Measurements from ENCODE around the gene PKD1. TPM values are rescaled to one million over a fixed set of nuclear protein-coding genes. Genes with fewer than 3 reads are reported as not detected.

The PKD1 gene
- total RNA-seq, 1 experiment from 2014 or later: 137 TPM

DNA sequence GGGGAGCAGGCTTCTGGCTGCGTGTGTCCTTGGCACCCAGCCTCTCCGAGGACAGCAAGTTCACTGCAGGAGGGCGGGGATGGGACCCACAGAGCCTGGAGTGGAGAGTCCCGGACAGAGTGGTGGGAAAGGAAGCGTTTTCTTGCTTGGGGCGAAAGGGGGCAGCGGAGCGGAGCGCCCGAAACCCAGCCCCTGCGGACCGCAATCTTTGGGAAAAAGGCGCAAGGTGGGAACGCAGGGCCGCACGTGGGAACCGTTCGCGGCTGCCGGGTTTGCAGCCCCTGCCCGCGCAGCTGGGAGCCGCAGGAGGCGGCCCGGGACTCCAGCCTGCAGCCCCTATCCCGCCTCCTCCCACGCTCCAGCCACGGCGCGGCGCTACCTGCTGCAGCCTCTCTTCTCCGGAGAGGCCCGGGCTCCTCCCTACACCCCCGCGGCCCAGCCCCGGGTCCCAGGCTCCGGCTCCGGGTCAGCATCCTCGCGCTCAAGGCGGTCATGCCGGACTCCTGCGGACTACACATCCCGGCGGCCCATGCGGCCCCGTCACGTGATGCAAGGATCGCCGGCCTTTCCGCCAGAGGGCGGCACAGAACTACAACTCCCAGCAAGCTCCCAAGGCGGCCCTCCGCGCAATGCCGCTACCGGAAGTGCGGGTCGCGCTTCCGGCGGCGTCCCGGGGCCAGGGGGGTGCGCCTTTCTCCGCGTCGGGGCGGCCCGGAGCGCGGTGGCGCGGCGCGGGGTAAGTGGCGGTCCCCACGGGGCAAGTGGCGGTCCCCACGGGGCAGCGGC, 88.2 kb downstream of the PKD1 start, which contains the start of the genes NTHL1 and TSC2 (continued):
- TF ChIP-seq, protein P1, sequence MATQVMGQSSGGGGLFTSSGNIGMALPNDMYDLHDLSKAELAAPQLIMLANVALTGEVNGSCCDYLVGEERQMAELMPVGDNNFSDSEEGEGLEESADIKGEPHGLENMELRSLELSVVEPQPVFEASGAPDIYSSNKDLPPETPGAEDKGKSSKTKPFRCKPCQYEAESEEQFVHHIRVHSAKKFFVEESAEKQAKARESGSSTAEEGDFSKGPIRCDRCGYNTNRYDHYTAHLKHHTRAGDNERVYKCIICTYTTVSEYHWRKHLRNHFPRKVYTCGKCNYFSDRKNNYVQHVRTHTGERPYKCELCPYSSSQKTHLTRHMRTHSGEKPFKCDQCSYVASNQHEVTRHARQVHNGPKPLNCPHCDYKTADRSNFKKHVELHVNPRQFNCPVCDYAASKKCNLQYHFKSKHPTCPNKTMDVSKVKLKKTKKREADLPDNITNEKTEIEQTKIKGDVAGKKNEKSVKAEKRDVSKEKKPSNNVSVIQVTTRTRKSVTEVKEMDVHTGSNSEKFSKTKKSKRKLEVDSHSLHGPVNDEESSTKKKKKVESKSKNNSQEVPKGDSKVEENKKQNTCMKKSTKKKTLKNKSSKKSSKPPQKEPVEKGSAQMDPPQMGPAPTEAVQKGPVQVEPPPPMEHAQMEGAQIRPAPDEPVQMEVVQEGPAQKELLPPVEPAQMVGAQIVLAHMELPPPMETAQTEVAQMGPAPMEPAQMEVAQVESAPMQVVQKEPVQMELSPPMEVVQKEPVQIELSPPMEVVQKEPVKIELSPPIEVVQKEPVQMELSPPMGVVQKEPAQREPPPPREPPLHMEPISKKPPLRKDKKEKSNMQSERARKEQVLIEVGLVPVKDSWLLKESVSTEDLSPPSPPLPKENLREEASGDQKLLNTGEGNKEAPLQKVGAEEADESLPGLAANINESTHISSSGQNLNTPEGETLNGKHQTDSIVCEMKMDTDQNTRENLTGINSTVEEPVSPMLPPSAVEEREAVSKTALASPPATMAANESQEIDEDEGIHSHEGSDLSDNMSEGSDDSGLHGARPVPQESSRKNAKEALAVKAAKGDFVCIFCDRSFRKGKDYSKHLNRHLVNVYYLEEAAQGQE (IDR thresholded peaks at IDR 0.05; ENCODE audit: low read depth): no peak
- TF ChIP-seq FOSL1 (IDR thresholded peaks at IDR 0.05; ENCODE audit: low read depth) (no peak), EZH2 (IDR thresholded peaks at IDR 0.05) (no peak)

DNA sequence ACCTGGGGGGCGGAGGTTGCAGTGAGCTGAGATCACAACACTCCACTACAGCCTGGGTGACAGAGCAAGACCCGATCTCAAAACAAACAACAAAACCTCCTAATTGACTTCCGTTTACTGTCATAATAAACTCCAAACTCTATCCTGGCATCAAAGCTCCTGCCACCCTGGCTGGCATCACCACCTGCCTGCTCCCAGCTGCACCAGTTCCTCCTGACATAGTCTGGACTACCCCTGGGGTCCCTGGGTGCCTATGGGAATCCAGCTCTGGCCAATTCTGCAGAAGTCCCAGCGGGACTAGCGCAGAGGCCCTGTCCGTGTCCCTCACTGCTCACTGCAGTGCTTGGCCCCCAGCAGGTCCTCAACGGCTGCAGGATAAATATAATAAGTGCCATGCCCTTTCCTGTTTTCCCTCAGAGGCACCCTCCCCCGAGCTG, 88.8 kb downstream of the PKD1 start:
- Histone ChIP-seq H3K36me3 (ENCODE audit: control insufficient read depth in 1 of 2, insufficient read depth in 2 of 2, low read length in 2 of 2) (peaks cover 0 to 3% of the 10 kb centered on the region in 2 experiments; a peak in 1 of 4 replicates), H3K9ac (ENCODE audit: low read length) (peak overlapping the region; percentile 77), H3K9me3 (ENCODE audit: control insufficient read depth in 1 of 2, insufficient read depth in 1 of 2, low read depth in 1 of 2, low read length in 2 of 2) (no peaks in the 10 kb centered on the region), H3K4me3 (replicated peaks in 1 of 2; ENCODE audit: low read depth in 1 of 2, low read length in 2 of 2) (peak overlapping the region; percentile 64 to 88), H3K79me2 (ENCODE audit: insufficient read depth, low read length) (peaks cover 11% of the 10 kb centered on the region; the same call in 1 of the 2 replicates), H3K4me1 (ENCODE audit: control insufficient read depth in 1 of 2, insufficient read depth in 2 of 2, low read length in 2 of 2) (peaks cover 8 to 40% of the 10 kb centered on the region in 2 experiments; a peak in 3 of 4 replicates), H4K20me1 (ENCODE audit: insufficient read depth) (no peaks in the 10 kb centered on the region), H3K27me3 (ENCODE audit: insufficient read depth, low read length) (no peaks in the 10 kb centered on the region), H3K27ac (ENCODE audit: low read depth, low read length) (peak overlapping the region; percentile 71), H3K9me2 (ENCODE audit: insufficient read depth) (no peaks in the 10 kb centered on the region), H3K4me2 (ENCODE audit: low read length) (peak overlapping the region; percentile 82), H2AFZ (ENCODE audit: low read depth, low read length, poor library complexity, severe bottlenecking) (no peak overlapping the region)
- no peak for DNase-seq (ENCODE audit: low read depth, low spot score)
- TF ChIP-seq EGR1 (IDR thresholded peaks at IDR 0.05; ENCODE audit: low read depth) (no peak), POLR2A (IDR thresholded peaks at IDR 0.05; ENCODE audit: borderline replicate concordance, extremely low read depth, insufficient read depth, insufficient read length) (no peak), ZNF274 (IDR thresholded peaks at IDR 0.05; ENCODE audit: low read depth, low read length) (no peak), JUND (IDR thresholded peaks at IDR 0.05) (no peak)
- intact Hi-C loops (cut with micrococcal nuclease): loop anchor here (5.0 kb wide), 1 partner anchor 95 kb away; no protein-coding TSS in a partner anchor
- ChIA-PET RAD21 (ENCODE audit: low non-redundant PET in 1 of 2, low total read pairs in 2 of 2, uncharacterized antibody in 2 of 2, unreplicated experiment in 2 of 2) (no interaction called here), POLR2A (interaction anchor here (1.7 kb wide), 1 partner anchor 108 kb away, joined by 6 read pairs; the partner anchor contains the start of gene TRAF7), CTCF (interaction anchor here (0.8 to 1.8 kb wide), 5 partner anchors 9 to 94 kb away, joined by 3 to 12 read pairs (median 3); no protein-coding TSS in a partner anchor)
- BruUV-seq (replicated peaks): no TSS peak
- no peak; the same call in 1 of the 2 replicates for ATAC-seq

All from HCT116 (cell line).